ENCODE results near the gene TLCD3B. TPM values are rescaled to one million over a fixed set of nuclear protein-coding genes. Genes with fewer than 3 reads are reported as not detected.

Gene TLCD3B
- total RNA-seq, 3 donors from 2014 or later = 0.29 TPM; not detected in 2

GRCh38 chr16:30075503-30076275 lies 44.6 kb upstream of the TLCD3B start, which contains the start of gene PPP4C:
Gene PPP4C, plus strand, starts transcription at chr16:30075994. Its CDS starts 384 bp downstream, at chr16:30076378.
- Histone ChIP-seq H3K4me1 (peaks cover 0 to 17% of the 10 kb centered on the region in 2 donors), H3K27ac (peak within 1 kb of the TSS; percentile 94 to 95), H3K9me3 (no peaks in the 10 kb centered on the region), H3K4me3 (peak within 1 kb of the TSS; percentile 76 to 96 (median 87)), H3K36me3 (peaks cover under 1% of the 10 kb centered on the region), H3K27me3 (no peaks in the 10 kb centered on the region)
- intact Hi-C loops (cut with DNase I; ENCODE audit: low total_unique reads) = no loop called here
- DNase-seq (ENCODE audit: low spot score in 2 of 2) = peak; percentile 80 to 89
- TF ChIP-seq CTCF (IDR thresholded peaks at IDR 0.05) = no peak
- peak; percentile 69 to 91 (median 87) for TF ChIP-seq POLR2AphosphoS5 (IDR thresholded peaks at IDR 0.05)
- TF ChIP-seq POLR2A (IDR thresholded peaks at IDR 0.05) = peak; percentile 82

GRCh38 chr16:30070490-30070889 lies 39.4 kb upstream of the TLCD3B start:
- TF ChIP-seq POLR2A (IDR thresholded peaks at IDR 0.05) (no peak), CTCF (IDR thresholded peaks at IDR 0.05) (no peak), POLR2AphosphoS5 (IDR thresholded peaks at IDR 0.05) (no peak)
- intact Hi-C loops (cut with DNase I; ENCODE audit: low total_unique reads) = no loop called here

GRCh38 chr16:30069611-30070462 lies 38.8 kb upstream of the TLCD3B start:
- peaks cover 3 to 9% of the 10 kb centered on the region in 2 donors for H3K4me1 ChIP-seq
- H3K27ac ChIP-seq = peak overlapping the region; percentile 54 to 77
- no peaks in the 10 kb centered on the region for H3K9me3 ChIP-seq
- DNase-seq (ENCODE audit: low spot score in 2 of 2) = no peak
- peak overlapping the region in 1 of 3 donors; percentile 23 for H3K4me3 ChIP-seq
- H3K27me3 ChIP-seq = no peaks in the 10 kb centered on the region
- H3K36me3 ChIP-seq = peaks cover 13% of the 10 kb centered on the region
- TF ChIP-seq POLR2A (IDR thresholded peaks at IDR 0.05) (no peak), POLR2AphosphoS5 (IDR thresholded peaks at IDR 0.05) (no peak), CTCF (IDR thresholded peaks at IDR 0.05) (no peak)
- intact Hi-C loops (cut with DNase I; ENCODE audit: low total_unique reads) = no loop called here

More at GRCh38 chr16:30070490-30070889, 39.4 kb upstream of the TLCD3B start:
- peaks cover 13% of the 10 kb centered on the region for H3K36me3 ChIP-seq
- peak overlapping the region in 1 of 3 donors; percentile 23 for H3K4me3 ChIP-seq
- H3K4me1 ChIP-seq = peaks cover 3 to 9% of the 10 kb centered on the region in 2 donors
- H3K9me3 ChIP-seq = no peaks in the 10 kb centered on the region
- no peaks in the 10 kb centered on the region for H3K27me3 ChIP-seq
- DNase-seq (ENCODE audit: low spot score in 2 of 2) = no peak
- peak overlapping the region; percentile 54 to 77 for H3K27ac ChIP-seq

GRCh38 chr16:30068750-30069610 lies 37.9 kb upstream of the TLCD3B start:
- intact Hi-C loops (cut with DNase I; ENCODE audit: low total_unique reads) = no loop called here
- Histone ChIP-seq H3K4me1 (peaks cover 5 to 9% of the 10 kb centered on the region in 2 donors), H3K9me3 (no peaks in the 10 kb centered on the region), H3K36me3 (peaks cover 13% of the 10 kb centered on the region), H3K27ac (peak overlapping the region; percentile 54 to 77), H3K4me3 (peak overlapping the region in 1 of 3 donors; percentile 12), H3K27me3 (no peaks in the 10 kb centered on the region)
- DNase-seq (ENCODE audit: low spot score in 2 of 2) = no peak
- TF ChIP-seq CTCF (IDR thresholded peaks at IDR 0.05) (peak in 2 of 3 donors; percentile 31 to 54), POLR2A (IDR thresholded peaks at IDR 0.05) (no peak), POLR2AphosphoS5 (IDR thresholded peaks at IDR 0.05) (no peak)
